ENCODE data around the gene THOC5.
"Not testable (repeated sequence)": the region's sequence is repeated elsewhere in the genome, so short reads cannot be mapped to it uniquely, and the experiment has no call there.

THOC5 gene

GRCh38 chr22:29553351-29554224, at the start of gene THOC5:
TSS of gene THOC5 (minus strand) at chr22:29553757. CDS start at chr22:29549147, 4,610 bp downstream.
- peak; percentile 83 to 85 for DNase-seq

GRCh38 chr22:29598684-29599020, 45.1 kb upstream of the THOC5 start:
- no peak for DNase-seq

GRCh38 chr22:29597871-29598683, 44.5 kb upstream of the THOC5 start:
- DNase-seq, result not testable (repeated sequence)

GRCh38 chr22:29596408-29596807, 42.9 kb upstream of the THOC5 start:
- no peak for DNase-seq

- not testable (repeated sequence) for DNase-seq
Observed at GRCh38 chr22:29594447-29594846, 40.9 kb upstream of the THOC5 start.

GRCh38 chr22:29593923-29594322, 40.4 kb upstream of the THOC5 start:
- DNase-seq, result no peak

GRCh38 chr22:29587938-29588699, 34.6 kb upstream of the THOC5 start:
- no peak for DNase-seq

- not testable (repeated sequence) for DNase-seq
Observed at GRCh38 chr22:29586193-29586705, 32.7 kb upstream of the THOC5 start.

GRCh38 chr22:29584975-29585374, 31.4 kb upstream of the THOC5 start:
- DNase-seq, result no peak

GRCh38 chr22:29581799-29582198, 28.2 kb upstream of the THOC5 start:
- no peak for DNase-seq

- DNase-seq, result no peak
Observed at GRCh38 chr22:29580200-29580810, 26.7 kb upstream of the THOC5 start.

- DNase-seq, result no peak
Observed at GRCh38 chr22:29578462-29579200, 25.1 kb upstream of the THOC5 start.

- DNase-seq, result no peak
Observed at GRCh38 chr22:29574762-29575450, 21.3 kb upstream of the THOC5 start.

- DNase-seq, result no peak
Observed at GRCh38 chr22:29570912-29571549, 17.5 kb upstream of the THOC5 start.

GRCh38 chr22:29570456-29570855, 16.9 kb upstream of the THOC5 start:
- no peak for DNase-seq

- DNase-seq, result no peak
Observed at GRCh38 chr22:29569011-29569678, 15.6 kb upstream of the THOC5 start.

- DNase-seq, result no peak
Observed at GRCh38 chr22:29567338-29567737, 13.8 kb upstream of the THOC5 start.

GRCh38 chr22:29566513-29566912, 13.0 kb upstream of the THOC5 start:
- DNase-seq, result not testable (repeated sequence)

GRCh38 chr22:29563652-29564460, 10.3 kb upstream of the THOC5 start:
- DNase-seq, result no peak
